Colonic mucosa (tissue), 4 donors: Measurements from ENCODE around the gene BORCS5. TPM values are rescaled to one million over a fixed set of nuclear protein-coding genes. Genes with fewer than 3 reads are reported as not detected.
"Not testable (repeated sequence)": the region's sequence is repeated elsewhere in the genome, so short reads cannot be mapped to it uniquely, and the experiment has no call there.

Experiments used
- DNase-seq: peaks from one replicate; pipeline ENCODE4 v3.0.0-alpha.2; 2020
- H3K27ac ChIP-seq: fragments of 200-600 bp; one replicate; pipeline ENCODE4 v1.8.0; 2021
- H3K27me3 ChIP-seq: fragments of 200-600 bp; one replicate; pipeline ENCODE4 v1.8.0; 2021
- H3K36me3 ChIP-seq: fragments of 200-600 bp; one replicate; pipeline ENCODE4 v1.8.0; 2021
- H3K4me1 ChIP-seq: fragments of 200-600 bp; one replicate; pipeline ENCODE4 v1.8.0; 2021; ENCODE audit warnings: mild to moderate bottlenecking
- H3K4me3 ChIP-seq: fragments of 200-600 bp; one replicate; pipeline ENCODE4 v1.8.0; 2021
- H3K9ac ChIP-seq, 2 donors: one replicate each; pipeline ENCODE4 v1.7.0; 2013; ENCODE audit warnings: control low read depth in 2 of 2, low read depth in 2 of 2, low read length in 2 of 2
- H3K9me3 ChIP-seq: fragments of 200-600 bp; one replicate; pipeline ENCODE4 v1.8.0; 2021
- intact Hi-C: fragments of 100-400 bp; cut with DNase I; formaldehyde crosslinking; loops from one replicate; pipeline ENCODE4 v1.14.1; 2022
- total RNA-seq, 2 donors: library from RNA; stranded (reverse); fragmentation: NEBNext Ultra II Directional in 1 of 2; extraction: Animal tissue kit (Norgen Biotek cat#: 25700) in 1 of 2; gene quantifications; one replicate each; pipeline ENCODE4 v1.2.1, GENCODE V29; 2021
- TF ChIP-seq, protein P1 (sequence below): fragments of 200-600 bp; IDR thresholded peaks from one replicate; pipeline ENCODE4 v1.8.0; 2022; ENCODE audit warnings: antibody characterized with exemption, mild to moderate bottlenecking
- donor health status: healthy.
- donor health status: DM: no; HTN: no; CAD: no.
- donor health status: DM: no; HTN: no; CAD: no.

Gene BORCS5
- total RNA-seq, 2 donors from 2014 or later, result 10.7 to 12.4 TPM

DNA sequence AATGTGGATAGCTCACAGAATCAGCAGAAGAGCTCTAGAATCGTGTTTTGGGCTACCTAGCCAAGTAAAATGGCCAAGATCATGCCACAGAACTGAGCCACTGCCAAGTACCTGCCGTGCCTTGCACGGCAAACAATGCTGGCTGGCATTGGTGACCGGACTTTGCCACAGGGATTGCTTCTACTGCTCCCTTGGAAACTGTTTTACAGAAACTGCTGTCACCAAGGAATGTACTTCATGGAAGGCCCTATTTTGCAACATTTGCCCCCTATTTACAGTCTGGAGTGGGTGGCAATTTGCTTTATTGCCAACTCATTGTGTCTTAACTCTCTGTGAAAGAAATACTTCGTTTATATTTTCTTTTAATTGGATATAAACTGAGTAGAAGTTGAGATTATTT is 49.0 kb downstream of the BORCS5 start:
- peak overlapping the region in 1 of 2 donors; percentile 1 for H3K9ac ChIP-seq
- TF ChIP-seq, protein P1, sequence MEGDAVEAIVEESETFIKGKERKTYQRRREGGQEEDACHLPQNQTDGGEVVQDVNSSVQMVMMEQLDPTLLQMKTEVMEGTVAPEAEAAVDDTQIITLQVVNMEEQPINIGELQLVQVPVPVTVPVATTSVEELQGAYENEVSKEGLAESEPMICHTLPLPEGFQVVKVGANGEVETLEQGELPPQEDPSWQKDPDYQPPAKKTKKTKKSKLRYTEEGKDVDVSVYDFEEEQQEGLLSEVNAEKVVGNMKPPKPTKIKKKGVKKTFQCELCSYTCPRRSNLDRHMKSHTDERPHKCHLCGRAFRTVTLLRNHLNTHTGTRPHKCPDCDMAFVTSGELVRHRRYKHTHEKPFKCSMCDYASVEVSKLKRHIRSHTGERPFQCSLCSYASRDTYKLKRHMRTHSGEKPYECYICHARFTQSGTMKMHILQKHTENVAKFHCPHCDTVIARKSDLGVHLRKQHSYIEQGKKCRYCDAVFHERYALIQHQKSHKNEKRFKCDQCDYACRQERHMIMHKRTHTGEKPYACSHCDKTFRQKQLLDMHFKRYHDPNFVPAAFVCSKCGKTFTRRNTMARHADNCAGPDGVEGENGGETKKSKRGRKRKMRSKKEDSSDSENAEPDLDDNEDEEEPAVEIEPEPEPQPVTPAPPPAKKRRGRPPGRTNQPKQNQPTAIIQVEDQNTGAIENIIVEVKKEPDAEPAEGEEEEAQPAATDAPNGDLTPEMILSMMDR, result no peak
- no peaks in the 10 kb centered on the region for H3K9me3 ChIP-seq
- no peak overlapping the region for H3K4me3 ChIP-seq
- DNase-seq, result peak; percentile 77
- H3K36me3 ChIP-seq, result no peaks in the 10 kb centered on the region
- no peaks in the 10 kb centered on the region for H3K4me1 ChIP-seq
- intact Hi-C loops, result no loop called here
- H3K27me3 ChIP-seq, result no peaks in the 10 kb centered on the region
- peak overlapping the region; percentile 39 for H3K27ac ChIP-seq

DNA sequence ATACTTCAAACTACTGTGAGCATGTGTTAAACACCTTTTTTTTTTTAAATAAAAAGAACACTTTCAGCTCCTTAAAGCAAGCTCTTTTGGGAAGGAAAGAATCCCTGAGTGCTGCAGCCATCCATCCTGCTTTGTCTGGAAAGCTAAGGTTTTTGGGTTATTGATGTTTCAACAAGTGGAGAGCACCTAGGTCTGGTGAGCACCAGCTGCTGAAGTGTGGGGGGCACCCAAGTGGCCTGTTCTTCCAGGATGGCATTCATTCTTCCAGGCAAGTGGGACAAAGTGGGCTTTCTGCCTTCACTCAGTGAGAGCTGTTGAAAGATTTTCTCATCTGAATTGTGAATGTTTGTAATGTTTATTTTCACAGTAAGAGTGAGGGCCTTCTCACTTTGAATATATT is 49.9 kb downstream of the BORCS5 start:
- H3K27me3 ChIP-seq, result no peaks in the 10 kb centered on the region
- H3K27ac ChIP-seq, result no peak overlapping the region
- H3K4me1 ChIP-seq, result no peaks in the 10 kb centered on the region
- H3K9ac ChIP-seq, result peak overlapping the region in 1 of 2 donors; percentile 35
- H3K4me3 ChIP-seq, result no peak overlapping the region
- intact Hi-C loops, result no loop called here
- no peaks in the 10 kb centered on the region for H3K9me3 ChIP-seq
- TF ChIP-seq, protein P1, result no peak
- DNase-seq, result no peak
- H3K36me3 ChIP-seq, result no peaks in the 10 kb centered on the region

DNA sequence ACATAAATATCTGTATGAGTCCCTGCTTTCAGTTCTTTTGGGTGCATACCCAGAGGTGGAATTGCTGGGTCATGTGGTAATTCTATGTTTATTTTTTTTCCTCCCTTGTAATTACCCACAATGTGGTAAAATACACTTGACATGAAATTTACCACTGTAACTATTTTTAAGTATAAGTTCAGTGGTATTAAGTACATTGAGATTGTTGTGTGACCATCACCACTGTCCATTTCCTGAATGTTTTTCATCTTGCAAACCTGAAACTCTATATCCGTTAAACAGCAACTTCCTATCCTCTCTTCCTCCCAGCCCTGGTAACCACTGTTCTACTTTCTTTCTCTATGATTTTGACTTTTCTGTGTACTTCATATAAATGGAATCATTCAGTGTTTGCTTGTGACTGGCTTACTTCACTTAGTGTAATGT is 51.4 kb downstream of the BORCS5 start:
- no peak overlapping the region for H3K4me3 ChIP-seq
- no peaks in the 10 kb centered on the region for H3K27me3 ChIP-seq
- H3K9me3 ChIP-seq, result no peaks in the 10 kb centered on the region
- H3K27ac ChIP-seq, result no peak overlapping the region
- H3K36me3 ChIP-seq, result no peaks in the 10 kb centered on the region
- DNase-seq, result no peak
- H3K9ac ChIP-seq, result no peak overlapping the region
- intact Hi-C loops, result no loop called here
- no peaks in the 10 kb centered on the region for H3K4me1 ChIP-seq
- TF ChIP-seq, protein P1, result no peak

DNA sequence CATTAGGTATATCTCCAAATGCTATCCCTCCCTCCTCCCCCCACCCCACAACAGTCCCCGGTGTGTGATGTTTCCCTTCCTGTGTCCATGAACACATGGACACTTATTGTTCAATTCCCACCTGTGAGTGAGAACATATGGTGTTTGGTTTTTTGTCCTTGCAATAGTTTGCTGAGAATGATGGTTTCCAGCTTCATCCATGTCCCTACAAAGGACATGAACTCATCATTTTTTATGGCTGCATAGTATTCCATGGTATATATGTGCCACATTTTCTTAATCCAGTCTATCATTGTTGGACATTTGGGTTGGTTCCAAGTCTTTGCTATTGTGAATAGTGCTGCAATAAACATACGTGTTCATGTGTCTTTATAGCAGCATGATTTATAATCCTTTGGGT is 52.5 kb downstream of the BORCS5 start:
- H3K4me3 ChIP-seq, H3K4me1 ChIP-seq, H3K27ac ChIP-seq, H3K9ac ChIP-seq, H3K9me3 ChIP-seq, DNase-seq, intact Hi-C loops, H3K36me3 ChIP-seq, H3K27me3 ChIP-seq: not testable (repeated sequence)

DNA sequence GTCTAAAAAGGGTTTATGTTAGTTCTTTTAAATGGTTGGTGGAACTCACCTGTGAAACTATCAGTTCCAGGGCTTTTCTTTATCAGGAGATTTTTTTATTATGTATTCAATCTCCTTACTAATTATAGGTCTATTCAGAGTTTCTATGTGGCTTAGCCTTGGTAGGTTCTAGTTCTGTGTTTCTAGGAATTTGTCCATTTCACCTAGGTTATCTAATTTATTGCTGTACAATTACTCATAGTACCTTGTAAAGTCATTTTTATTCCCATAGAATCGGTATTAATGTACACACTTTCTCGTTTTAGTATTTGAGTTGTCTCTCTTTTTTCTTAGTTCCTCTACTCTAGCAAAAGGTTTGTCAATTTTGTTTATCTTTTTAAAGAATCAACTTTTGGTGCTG is 59.0 kb downstream of the BORCS5 start:
- no peaks in the 10 kb centered on the region for H3K9me3 ChIP-seq
- intact Hi-C loops, result no loop called here
- no peaks in the 10 kb centered on the region for H3K4me1 ChIP-seq
- no peaks in the 10 kb centered on the region for H3K27me3 ChIP-seq
- no peak overlapping the region for H3K4me3 ChIP-seq
- TF ChIP-seq, protein P1, result no peak
- no peak overlapping the region for H3K27ac ChIP-seq
- H3K9ac ChIP-seq, result no peak overlapping the region
- no peak for DNase-seq
- H3K36me3 ChIP-seq, result no peaks in the 10 kb centered on the region

DNA sequence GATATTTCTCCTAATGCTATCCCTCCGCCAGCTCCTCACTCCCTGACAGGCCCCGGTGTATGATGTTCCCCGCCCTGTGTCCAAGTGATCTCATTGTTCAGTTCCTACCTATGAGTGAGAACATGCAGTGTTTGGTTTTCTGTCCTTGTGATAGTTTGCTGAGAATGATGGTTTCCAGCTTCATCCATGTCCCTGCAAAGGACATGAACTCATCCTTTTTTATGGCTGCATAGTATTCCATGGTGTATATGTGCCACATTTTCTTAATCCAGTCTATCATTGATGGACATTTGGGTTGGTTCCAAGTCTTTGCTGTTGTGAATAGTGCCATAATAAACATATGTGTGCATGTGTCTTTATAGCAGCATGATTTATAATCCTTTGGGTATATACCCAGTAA is 62.3 kb downstream of the BORCS5 start:
- H3K4me1 ChIP-seq, H3K4me3 ChIP-seq, H3K27ac ChIP-seq, H3K36me3 ChIP-seq, intact Hi-C loops, H3K27me3 ChIP-seq, H3K9me3 ChIP-seq, DNase-seq, H3K9ac ChIP-seq: not testable (repeated sequence)

DNA sequence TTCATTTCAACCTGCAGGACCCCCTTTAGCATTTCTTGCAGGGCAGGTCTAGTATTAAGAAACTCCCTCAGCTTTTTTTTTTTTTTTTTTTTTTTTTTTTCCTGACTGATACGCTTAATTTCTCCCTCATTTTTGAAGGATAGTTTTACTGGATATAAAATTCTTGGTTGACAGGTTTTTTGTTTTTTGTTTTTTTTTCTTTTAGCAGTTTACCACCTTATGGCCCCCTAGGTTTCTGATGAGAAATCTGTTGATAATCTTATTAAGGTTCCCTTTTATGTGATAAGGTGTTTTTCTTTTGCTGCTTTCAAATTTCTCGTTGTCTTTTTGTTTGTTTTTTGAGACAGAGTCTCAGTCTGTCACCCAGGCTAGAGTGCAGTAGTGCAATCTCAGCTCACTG is 66.5 kb downstream of the BORCS5 start:
- no peaks in the 10 kb centered on the region for H3K9me3 ChIP-seq
- H3K27ac ChIP-seq, result no peak overlapping the region
- no peaks in the 10 kb centered on the region for H3K27me3 ChIP-seq
- H3K4me1 ChIP-seq, result peaks cover 6% of the 10 kb centered on the region
- H3K9ac ChIP-seq, result no peak overlapping the region
- intact Hi-C loops, result no loop called here
- no peak overlapping the region for H3K4me3 ChIP-seq
- DNase-seq, result no peak
- no peaks in the 10 kb centered on the region for H3K36me3 ChIP-seq
- TF ChIP-seq, protein P1, result no peak
